ENCODE data around the gene SRCAP.

The SRCAP gene

DNA sequence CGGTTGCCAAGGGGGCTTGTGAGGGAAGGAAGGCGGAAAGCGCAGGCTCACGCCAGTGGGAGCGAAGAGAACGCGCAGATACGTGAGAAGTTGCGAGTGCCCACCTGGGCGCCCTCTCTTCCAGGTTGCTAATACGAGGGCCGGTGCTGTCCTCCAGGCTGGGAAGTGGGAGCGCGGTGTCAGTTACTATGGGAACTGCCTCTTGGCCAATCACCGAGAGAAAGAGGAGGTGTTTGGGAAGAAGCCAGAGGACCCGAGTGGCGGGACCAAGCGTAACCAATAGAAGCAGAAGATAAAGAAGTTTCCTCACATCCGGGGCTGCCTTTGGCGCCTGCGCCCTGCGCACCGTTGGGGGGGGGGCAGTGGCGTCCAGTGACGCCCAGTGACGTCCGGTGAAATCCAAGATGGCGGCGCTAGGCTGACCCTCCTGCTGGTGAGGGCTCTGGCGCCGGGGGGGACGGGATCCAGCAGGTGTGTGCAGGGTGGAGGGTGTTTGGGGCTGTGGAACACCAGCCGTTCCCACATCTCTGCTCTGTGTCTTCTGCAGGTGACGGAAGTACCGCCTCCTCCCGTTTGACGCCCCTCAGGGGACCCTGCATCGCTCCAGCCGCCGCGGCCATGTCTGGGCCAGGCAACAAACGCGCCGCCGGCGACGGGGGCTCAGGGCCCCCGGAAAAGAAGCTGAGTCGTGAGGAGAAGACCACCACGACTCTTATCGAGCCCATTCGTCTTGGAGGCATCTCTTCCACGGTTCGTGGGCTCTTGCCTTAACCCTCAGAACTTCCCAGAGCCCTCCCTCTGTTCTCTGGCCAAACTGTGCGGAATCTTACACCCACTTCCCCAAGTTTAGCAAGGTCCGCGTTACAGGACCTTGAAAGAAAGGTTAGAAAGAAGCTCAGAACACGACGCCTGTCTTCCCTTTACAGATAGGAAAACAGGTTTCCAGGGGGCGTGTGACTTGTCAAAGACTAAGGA is 63.2 kb downstream of the SRCAP start, which contains the start of the genes CFAP119 and RNF40 (continued):
- TF ChIP-seq, protein P1, sequence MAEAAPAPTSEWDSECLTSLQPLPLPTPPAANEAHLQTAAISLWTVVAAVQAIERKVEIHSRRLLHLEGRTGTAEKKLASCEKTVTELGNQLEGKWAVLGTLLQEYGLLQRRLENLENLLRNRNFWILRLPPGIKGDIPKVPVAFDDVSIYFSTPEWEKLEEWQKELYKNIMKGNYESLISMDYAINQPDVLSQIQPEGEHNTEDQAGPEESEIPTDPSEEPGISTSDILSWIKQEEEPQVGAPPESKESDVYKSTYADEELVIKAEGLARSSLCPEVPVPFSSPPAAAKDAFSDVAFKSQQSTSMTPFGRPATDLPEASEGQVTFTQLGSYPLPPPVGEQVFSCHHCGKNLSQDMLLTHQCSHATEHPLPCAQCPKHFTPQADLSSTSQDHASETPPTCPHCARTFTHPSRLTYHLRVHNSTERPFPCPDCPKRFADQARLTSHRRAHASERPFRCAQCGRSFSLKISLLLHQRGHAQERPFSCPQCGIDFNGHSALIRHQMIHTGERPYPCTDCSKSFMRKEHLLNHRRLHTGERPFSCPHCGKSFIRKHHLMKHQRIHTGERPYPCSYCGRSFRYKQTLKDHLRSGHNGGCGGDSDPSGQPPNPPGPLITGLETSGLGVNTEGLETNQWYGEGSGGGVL (tag by site-specific recombination; IDR thresholded peaks at IDR 0.05): peak; percentile 52
- TF ChIP-seq ZNF843 (tag by site-specific recombination; IDR thresholded peaks at IDR 0.05) (no peak; the same call in 1 of the 2 replicates), ZFP41 (tag by site-specific recombination; IDR thresholded peaks at IDR 0.05; ENCODE audit: borderline replicate concordance) (no peak), MZF1 (tag by site-specific recombination; IDR thresholded peaks at IDR 0.05; ENCODE audit: borderline replicate concordance) (no peak), ZBTB7A (tag by site-specific recombination; IDR thresholded peaks at IDR 0.05; ENCODE audit: low read depth) (peak; percentile 95), ZFP37 (tag by site-specific recombination; IDR thresholded peaks at IDR 0.05) (0 out of 2 replicates have a peak, but pooled peaks have one; percentile 21), ZNF214 (tag by site-specific recombination; IDR thresholded peaks at IDR 0.05; ENCODE audit: borderline replicate concordance) (no peak), ZNF433 (tag by site-specific recombination; IDR thresholded peaks at IDR 0.05; ENCODE audit: low read depth) (no peak), SP7 (tag by site-specific recombination; IDR thresholded peaks at IDR 0.05) (peak; percentile 10), RBAK (tag by site-specific recombination; IDR thresholded peaks at IDR 0.05) (no peak), ZBTB1 (tag by site-specific recombination; IDR thresholded peaks at IDR 0.05) (no peak), ELK4 (IDR thresholded peaks at IDR 0.05; ENCODE audit: borderline replicate concordance, low read depth, low read length) (no peak; the same call in 1 of the 2 replicates), ZNF707 (tag by site-specific recombination; IDR thresholded peaks at IDR 0.05) (no peak), ZNF510 (tag by site-specific recombination; IDR thresholded peaks at IDR 0.05; ENCODE audit: insufficient replicate concordance) (no peak), IKZF3 (tag by site-specific recombination; IDR thresholded peaks at IDR 0.05) (peak; percentile 92), ZNF558 (tag by site-specific recombination; IDR thresholded peaks at IDR 0.05) (no peak), ZNF473 (tag by site-specific recombination; IDR thresholded peaks at IDR 0.05) (no peak), TCF7L2 (IDR thresholded peaks at IDR 0.05; ENCODE audit: borderline replicate concordance, low read depth, low read length) (no peak), EGR2 (tag by site-specific recombination; IDR thresholded peaks at IDR 0.05; ENCODE audit: low read depth) (no peak; the same call in 1 of the 2 replicates), ZNF585B (tag by site-specific recombination; IDR thresholded peaks at IDR 0.05) (no peak), ZBTB17 (tag by site-specific recombination; IDR thresholded peaks at IDR 0.05) (peak; percentile 99), ZBTB8A (tag by site-specific recombination; IDR thresholded peaks at IDR 0.05) (peak; percentile 42; the same call in 1 of the 2 replicates), ZBTB11 (tag by site-specific recombination; conservative IDR thresholded peaks at IDR 0.05; ENCODE audit: low read depth) (peak; percentile 48), ZNF16 (tag by site-specific recombination; IDR thresholded peaks at IDR 0.05; ENCODE audit: low read depth) (no peak), ZBTB20 (tag by site-specific recombination; IDR thresholded peaks at IDR 0.05) (peak; percentile 26; the same call in 1 of the 2 replicates), ZNF146 (tag by site-specific recombination; IDR thresholded peaks at IDR 0.05) (peak; percentile 52; the same call in 1 of the 2 replicates), ZEB2 (tag by site-specific recombination; IDR thresholded peaks at IDR 0.05) (peak; percentile 35), ZNF121 (tag by site-specific recombination; IDR thresholded peaks at IDR 0.05) (no peak), KLF8 (tag by site-specific recombination; IDR thresholded peaks at IDR 0.05) (peak; percentile 29; the same call in 1 of the 2 replicates), ZNF133 (tag by site-specific recombination; IDR thresholded peaks at IDR 0.05) (no peak)
- TF ChIP-seq, protein P2, sequence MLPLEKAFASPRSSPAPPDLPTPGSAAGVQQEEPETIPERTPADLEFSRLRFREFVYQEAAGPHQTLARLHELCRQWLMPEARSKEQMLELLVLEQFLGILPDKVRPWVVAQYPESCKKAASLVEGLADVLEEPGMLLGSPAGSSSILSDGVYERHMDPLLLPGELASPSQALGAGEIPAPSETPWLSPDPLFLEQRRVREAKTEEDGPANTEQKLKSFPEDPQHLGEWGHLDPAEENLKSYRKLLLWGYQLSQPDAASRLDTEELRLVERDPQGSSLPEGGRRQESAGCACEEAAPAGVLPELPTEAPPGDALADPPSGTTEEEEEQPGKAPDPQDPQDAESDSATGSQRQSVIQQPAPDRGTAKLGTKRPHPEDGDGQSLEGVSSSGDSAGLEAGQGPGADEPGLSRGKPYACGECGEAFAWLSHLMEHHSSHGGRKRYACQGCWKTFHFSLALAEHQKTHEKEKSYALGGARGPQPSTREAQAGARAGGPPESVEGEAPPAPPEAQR (tag by site-specific recombination; IDR thresholded peaks at IDR 0.05): no peak

Data from HEK293 (cell line).